ENCODE results near the gene METTL22.

The METTL22 gene

DNA sequence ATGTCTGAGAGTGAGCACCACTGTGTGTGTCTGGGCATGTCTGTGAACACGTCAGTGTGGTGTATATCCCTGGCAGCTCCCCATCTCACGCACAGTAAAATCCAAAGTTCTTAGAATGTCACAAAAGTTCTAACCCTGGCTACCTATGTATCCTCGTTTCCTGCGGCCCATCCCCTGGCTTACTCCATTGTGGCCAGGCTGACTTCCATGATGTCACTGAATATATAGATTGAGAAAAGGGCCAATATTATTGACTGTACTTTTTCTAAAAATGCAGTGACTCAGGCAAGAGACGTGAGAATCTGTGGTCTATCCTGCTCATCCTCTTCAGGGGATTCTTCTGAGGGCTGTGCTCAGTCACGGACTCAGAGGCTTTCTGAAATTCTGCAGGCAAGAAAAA is 963 bp upstream of the METTL22 start:
- Mint-ChIP-seq H3K4me3 (peak overlapping the region; percentile 98), H3K27ac (no peak overlapping the region), H3K9me3 (no peaks in the 10 kb centered on the region), H3K4me1 (peaks cover 18% of the 10 kb centered on the region), H3K27me3 (peaks cover 18% of the 10 kb centered on the region)
- ATAC-seq = no peak
- no peak for DNase-seq

DNA sequence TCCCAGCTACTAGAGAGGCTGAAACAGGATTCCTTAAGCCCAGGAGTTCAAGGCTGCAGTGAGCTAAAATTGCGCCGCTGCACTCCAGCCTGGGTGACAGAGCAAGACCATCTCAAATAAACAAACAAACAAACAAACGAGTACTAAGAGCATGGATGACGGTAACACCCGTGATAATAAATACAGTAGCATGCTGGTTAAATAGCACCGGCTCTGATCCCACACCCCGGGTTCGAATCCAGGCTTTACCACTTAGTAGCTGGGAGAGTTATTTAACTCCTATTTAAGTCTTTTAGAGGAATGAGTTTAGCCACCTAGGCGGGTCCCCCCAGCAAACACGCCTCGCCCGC is 301 bp upstream of the METTL22 start:
- H3K4me1 Mint-ChIP-seq = peaks cover 18% of the 10 kb centered on the region

DNA sequence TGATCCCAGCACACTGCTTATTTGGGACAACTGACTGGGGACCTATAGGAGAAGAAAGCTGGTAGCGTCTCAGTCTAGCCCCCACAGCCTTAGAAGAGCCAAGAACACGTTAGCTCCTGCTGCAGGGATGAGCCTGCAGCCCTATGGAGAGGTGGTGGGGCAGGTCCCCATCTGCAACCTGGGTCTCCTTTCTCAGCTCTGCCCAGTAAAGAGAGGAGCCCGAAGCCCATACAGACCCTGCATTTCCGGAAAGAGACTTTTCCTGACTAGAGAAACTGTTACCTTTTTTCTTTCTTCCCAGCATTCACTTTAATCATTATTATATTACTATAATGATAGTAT is 788 bp downstream of the METTL22 start:
- DNase-seq = no peak
- Mint-ChIP-seq H3K4me1 (peaks cover 25% of the 10 kb centered on the region), H3K9me3 (no peaks in the 10 kb centered on the region), H3K27ac (peak overlapping the region; percentile 97 to 99), H3K4me3 (peak overlapping the region; percentile 98), H3K27me3 (peaks cover 18% of the 10 kb centered on the region)
- ATAC-seq = peak; percentile 14

More for the DNA sequence above, 301 bp upstream of the METTL22 start:
- no peaks in the 10 kb centered on the region for H3K9me3 Mint-ChIP-seq
- H3K4me3 Mint-ChIP-seq = peak overlapping the region; percentile 98
- DNase-seq (no peak), ATAC-seq (peak; percentile 52)
- peaks cover 18% of the 10 kb centered on the region for H3K27me3 Mint-ChIP-seq
- H3K27ac Mint-ChIP-seq = peak overlapping the region; percentile 97 to 99

DNA sequence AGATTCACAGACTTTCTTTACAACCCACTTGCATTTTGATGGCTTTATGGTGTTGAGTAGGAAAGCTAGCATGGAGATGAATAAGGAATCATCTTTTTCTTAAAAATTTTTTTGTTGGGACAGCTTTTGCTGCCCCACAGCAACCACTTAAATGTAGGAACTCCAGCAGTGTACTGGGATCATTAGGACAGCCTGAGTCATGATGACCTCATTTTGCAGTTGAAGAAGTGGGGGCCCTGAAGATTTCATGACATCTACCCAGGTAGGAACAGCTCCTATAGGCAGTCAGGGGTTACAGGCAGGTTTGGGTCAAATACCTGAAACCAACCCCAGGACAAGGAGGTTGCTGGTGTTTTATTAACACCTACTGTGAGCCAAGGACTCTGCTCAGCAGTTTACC is 2.1 kb downstream of the METTL22 start:
- Mint-ChIP-seq H3K27ac (peak overlapping the region in 1 of 2 donors; percentile 67), H3K4me1 (peaks cover 25% of the 10 kb centered on the region), H3K9me3 (no peaks in the 10 kb centered on the region), H3K4me3 (no peak overlapping the region), H3K27me3 (peaks cover 12% of the 10 kb centered on the region)
- DNase-seq (no peak), ATAC-seq (no peak)

DNA sequence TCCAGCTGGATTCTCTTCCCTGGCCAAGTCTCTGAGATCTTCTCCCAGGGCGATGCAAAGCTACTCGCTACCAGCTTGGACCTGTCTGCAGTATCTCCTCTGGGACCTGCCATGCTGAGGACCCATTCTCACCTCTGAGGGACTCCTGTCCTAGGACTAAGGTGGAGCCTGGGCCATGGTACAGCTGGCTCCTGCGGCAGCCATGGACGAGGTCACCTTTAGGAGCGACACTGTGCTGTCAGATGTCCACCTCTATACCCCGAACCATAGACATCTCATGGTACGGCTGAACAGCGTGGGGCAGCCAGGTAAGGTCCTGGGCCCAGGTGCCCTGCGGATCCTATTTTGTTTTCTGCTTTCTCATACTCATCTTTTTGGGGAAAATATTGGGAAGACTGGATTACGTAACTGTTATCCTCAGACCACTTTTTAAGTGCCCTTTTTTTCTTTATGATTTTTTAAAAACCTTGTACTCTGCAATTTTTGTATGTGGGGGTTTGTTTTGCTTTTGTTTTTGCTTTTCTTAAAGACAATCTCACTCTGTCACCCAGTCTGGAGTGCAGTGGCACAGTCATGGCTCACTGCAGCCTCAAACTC is 4.1 kb downstream of the METTL22 start:
- H3K4me3 Mint-ChIP-seq = no peak overlapping the region
- no peak for DNase-seq
- H3K9me3 Mint-ChIP-seq = no peaks in the 10 kb centered on the region
- ATAC-seq = no peak
- peaks cover 25% of the 10 kb centered on the region for H3K4me1 Mint-ChIP-seq
- no peak overlapping the region for H3K27ac Mint-ChIP-seq
- H3K27me3 Mint-ChIP-seq = no peaks in the 10 kb centered on the region

DNA sequence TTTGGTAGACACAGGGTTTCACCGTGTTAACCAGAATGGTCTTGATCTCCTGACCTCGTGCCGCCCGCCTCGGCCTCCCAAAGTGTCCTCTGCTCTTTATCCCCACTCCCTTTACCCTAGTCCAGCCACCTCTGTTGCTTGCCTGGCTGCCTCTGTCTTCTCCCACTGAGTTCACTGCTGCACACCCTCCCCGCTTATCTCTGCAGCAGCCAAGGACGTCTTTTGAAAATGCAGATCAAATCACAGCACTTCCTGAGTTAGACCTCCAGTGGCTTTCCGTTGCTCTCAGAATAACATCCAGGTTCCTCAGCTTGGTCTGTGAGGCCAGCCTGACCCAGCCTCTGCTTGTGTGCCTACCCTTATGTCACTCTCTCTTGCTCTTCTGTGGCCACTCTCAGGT is 5.4 kb downstream of the METTL22 start:
- no peak overlapping the region for H3K4me3 Mint-ChIP-seq
- H3K27me3 Mint-ChIP-seq = no peaks in the 10 kb centered on the region
- ATAC-seq (no peak), DNase-seq (no peak)
- peaks cover 25% of the 10 kb centered on the region for H3K4me1 Mint-ChIP-seq
- H3K27ac Mint-ChIP-seq = peak overlapping the region in 1 of 2 donors; percentile 41
- no peaks in the 10 kb centered on the region for H3K9me3 Mint-ChIP-seq

DNA sequence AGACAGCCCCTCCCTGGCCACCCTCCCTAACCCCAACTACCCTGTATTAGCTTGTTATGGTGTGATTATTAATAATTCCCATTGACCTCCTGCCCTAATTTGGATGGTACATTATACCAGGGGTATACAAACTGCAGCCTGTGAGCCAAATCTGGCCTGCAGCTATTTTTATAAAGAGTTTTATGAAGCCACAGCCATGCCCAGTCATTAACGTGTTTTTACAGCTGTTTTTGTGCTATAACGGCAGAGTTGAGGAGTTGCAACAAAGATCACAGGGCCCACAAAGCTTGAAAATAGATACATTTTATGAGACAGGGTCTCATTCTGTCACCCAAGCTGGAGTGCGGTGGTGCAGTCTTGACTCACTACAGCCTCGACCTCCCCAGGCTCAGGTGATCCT is 6.0 kb downstream of the METTL22 start:
- Mint-ChIP-seq H3K4me1 (peaks cover 25% of the 10 kb centered on the region), H3K4me3 (no peak overlapping the region), H3K27ac (peak overlapping the region in 1 of 2 donors; percentile 52), H3K9me3 (no peaks in the 10 kb centered on the region), H3K27me3 (no peaks in the 10 kb centered on the region)
- ATAC-seq (no peak), DNase-seq (no peak)

DNA sequence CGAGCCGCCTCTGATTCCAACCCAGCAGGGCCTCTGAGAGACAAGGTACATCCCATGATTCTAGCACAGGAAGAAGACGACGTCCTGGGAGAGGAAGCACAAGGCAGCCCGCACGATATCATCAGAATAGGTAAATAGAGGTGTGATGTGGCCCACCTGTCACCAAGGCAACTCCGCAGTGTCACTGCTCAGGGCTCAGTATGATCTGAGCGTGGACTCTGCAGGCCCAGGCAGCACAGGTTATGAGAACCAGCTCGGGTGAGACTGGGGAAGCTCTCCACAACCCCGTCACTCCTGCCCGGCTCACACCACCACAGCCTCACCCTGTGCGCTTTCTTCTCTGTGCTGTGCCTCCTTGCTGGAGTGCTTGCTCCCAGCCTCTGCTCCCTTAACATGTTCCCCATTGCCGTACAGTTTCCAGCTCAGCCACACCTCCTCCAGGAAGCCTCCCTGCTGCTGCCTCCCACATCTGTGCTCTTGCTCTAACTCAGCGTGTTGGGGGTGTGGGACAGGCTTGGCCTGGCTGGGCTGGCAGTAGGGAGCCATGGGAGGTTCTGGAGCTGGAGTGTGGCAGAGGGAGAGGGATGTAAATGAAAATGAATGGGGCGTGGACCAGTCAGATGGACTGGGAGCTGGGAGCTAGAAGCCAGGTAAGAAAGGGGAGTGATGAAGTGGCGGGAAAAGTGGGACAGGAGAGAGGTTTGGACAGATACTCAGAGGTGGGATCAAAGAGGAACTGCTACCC is 7.7 kb downstream of the METTL22 start:
- no peaks in the 10 kb centered on the region for H3K27me3 Mint-ChIP-seq
- DNase-seq (no peak), ATAC-seq (no peak)
- H3K27ac Mint-ChIP-seq = peak overlapping the region; percentile 79 to 84
- H3K9me3 Mint-ChIP-seq = no peaks in the 10 kb centered on the region
- H3K4me1 Mint-ChIP-seq = peaks cover 17% of the 10 kb centered on the region
- H3K4me3 Mint-ChIP-seq = no peak overlapping the region

DNA sequence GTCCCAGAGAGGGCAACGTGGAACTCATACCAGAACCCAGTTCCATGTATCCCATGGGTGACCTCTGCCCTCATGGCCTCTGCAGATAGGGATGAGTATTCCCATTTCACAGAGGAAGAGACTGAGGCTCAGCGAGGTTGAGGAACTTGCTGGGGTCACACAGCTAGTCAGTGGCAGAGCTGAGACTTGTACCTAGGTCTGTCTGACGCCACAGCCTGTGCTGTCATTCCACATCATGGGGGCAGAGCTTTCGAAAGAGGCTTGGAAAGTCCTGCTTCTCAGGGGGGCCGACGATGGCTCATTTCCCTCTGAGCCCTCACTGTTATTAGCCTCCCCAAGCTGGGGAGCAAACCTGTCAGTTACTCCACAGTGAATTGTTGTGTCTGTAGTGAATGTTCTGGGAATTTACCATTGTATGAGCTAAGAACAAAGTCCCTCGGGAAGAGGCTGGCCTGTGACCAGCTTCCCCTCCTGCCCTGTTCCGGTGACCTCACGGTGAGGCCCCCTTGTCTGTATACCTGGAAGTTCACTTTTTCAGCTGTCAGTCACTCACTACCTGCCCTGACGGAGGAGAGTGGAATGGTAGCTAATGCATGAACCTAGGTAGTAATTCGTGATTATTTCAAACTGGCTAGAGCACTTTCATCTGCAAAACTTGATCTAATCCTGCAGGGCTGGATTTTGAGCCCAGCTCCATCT is 8.9 kb downstream of the METTL22 start:
- no peaks in the 10 kb centered on the region for H3K9me3 Mint-ChIP-seq

DNA sequence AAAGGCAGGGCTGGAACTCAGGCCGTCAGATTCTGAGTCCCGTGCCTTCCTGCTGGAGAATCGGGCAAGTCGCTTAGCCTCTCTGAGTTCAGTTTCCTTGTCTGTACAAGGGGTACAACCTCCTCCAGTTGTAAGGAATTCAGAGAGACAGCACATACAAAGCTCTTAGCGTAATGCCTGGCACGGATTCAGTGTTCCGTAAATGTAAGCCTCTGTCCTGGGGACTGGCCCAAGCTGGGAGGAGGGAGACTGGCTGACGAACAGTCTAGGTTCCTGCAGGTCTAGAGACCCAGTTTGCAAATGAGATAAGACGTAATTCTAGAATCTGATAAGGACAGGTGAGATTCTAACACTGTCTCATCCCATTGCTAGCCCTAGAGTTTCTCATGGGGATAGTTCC is 9.9 kb downstream of the METTL22 start:
- no peaks in the 10 kb centered on the region for H3K27me3 Mint-ChIP-seq
- DNase-seq = no peak
- H3K4me3 Mint-ChIP-seq = no peak overlapping the region
- H3K4me1 Mint-ChIP-seq = peaks cover 8% of the 10 kb centered on the region
- no peak for ATAC-seq
- no peak overlapping the region for H3K27ac Mint-ChIP-seq
- H3K9me3 Mint-ChIP-seq = no peaks in the 10 kb centered on the region

More for the DNA sequence above, 8.9 kb downstream of the METTL22 start:
- Mint-ChIP-seq H3K27me3 (no peaks in the 10 kb centered on the region), H3K4me1 (peaks cover 7% of the 10 kb centered on the region), H3K4me3 (no peak overlapping the region), H3K27ac (no peak overlapping the region)
- ATAC-seq = no peak
- no peak for DNase-seq

DNA sequence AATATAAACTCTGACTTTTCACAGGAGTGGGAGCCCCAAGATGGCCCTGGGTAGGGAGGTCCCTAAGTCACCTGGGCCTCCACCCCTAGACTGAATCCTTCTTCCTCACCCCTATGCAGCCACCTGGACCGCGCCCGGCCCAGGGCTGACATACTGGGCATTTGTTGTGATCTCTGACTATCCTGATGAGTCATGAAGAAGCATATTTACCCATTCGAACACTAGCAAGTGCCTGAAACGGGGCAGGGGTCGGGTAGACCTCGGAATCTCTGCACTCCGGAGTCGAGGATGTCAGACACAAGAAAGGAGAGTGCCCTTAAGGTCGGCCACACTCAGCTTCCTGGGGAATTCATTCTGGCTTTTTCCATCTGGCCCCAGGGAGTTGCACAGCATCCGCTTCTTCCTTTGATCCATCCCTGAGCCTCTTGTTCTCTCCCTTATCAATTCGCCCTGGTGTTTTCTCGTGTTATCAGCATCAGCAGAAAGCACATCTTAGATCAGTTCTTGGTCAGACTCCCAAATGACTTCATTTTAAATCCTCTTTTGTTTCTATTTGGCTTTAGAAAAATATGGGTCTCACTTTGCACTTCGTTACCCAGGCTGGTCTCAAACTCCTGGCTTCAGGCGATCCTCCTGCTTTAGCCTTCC is 10.4 kb downstream of the METTL22 start:
- Mint-ChIP-seq H3K27ac (no peak overlapping the region), H3K27me3 (no peaks in the 10 kb centered on the region), H3K4me1 (peaks cover 9% of the 10 kb centered on the region), H3K4me3 (no peak overlapping the region), H3K9me3 (no peaks in the 10 kb centered on the region)
- no peak for DNase-seq
- ATAC-seq = no peak

DNA sequence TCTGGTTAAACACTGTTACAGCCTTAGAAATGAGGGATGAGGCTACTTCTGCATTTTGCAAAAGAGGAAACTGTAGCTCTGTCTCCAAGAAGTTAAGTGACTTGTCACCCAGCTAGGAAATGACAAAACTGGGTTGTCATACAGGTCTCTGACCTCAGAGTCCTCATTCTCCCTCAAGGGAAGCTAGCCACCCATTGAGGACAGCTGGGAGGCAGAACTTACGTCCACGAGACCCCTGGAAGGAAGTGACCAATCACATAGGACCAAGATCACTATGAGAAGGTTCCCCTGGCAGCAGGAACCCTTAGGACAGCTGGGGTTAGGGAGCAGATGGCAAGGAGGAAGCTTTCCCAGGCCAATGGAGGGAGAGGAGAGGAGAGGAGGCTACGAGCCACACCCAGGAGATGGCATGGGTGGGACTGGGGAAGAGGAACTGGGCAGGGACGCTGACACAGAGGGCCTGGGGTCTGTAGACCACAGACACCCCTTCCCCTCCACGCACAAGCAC is 11.2 kb downstream of the METTL22 start:
- DNase-seq = no peak
- Mint-ChIP-seq H3K27me3 (no peaks in the 10 kb centered on the region), H3K4me3 (no peak overlapping the region), H3K27ac (peak overlapping the region; percentile 22 to 68), H3K4me1 (peaks cover 5% of the 10 kb centered on the region), H3K9me3 (no peaks in the 10 kb centered on the region)
- ATAC-seq = no peak

DNA sequence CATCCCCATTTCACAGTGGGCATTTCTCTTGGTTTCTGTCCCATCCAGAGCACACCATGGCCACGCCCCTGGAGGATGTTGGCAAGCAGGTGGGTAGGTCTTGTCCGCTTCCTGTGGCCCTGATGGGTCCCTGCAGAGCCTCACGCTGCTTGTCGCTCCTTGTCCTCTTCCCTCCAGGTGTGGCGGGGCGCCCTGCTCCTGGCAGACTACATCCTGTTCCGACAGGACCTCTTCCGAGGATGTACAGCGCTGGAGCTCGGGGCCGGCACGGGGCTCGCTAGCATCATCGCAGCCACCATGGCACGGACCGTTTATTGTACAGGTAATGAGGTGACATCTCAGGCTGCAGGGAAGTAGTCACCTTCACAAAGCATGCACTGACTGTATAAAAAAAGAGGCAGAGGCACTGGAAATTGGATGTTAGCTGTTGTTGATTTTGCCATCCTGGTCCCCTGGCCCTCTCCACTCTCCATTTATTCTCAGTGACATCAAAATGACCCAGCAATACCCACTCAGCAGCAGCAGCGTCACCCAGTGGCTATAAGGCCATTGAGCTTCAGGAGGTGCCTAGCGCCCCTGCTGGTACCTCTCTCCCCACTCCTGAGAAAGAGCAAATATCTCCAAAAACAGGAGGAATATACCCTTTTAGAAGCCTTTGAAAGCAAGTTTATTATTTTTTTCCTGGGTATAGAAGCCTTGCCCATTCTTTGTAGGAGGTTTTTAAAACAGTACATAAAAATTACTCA is 13.7 kb downstream of the METTL22 start:
- H3K4me1 Mint-ChIP-seq = peaks cover 5% of the 10 kb centered on the region
- H3K27me3 Mint-ChIP-seq = no peaks in the 10 kb centered on the region
- no peaks in the 10 kb centered on the region for H3K9me3 Mint-ChIP-seq
- no peak for ATAC-seq
- no peak overlapping the region for H3K27ac Mint-ChIP-seq
- no peak for DNase-seq
- no peak overlapping the region for H3K4me3 Mint-ChIP-seq

DNA sequence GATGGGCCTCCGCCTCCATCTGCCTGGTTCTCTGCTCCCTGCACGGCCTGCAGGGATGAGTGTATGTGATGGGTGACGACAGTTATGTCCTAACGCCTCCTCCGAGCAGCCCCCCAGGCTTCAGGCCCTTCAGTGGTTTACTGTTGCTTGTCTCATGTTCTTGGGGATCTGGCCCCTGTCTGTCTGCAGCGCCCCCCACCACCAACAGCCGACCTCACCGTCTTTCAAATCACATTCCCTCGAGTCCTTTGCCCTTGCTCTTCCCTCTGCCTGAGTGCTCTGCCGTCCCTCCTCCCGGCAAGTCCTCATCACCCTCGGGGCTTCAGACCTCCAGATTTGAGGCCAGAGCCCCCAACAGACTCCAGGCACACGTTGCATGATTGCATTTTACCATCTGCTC is 18.2 kb downstream of the METTL22 start:
- H3K27me3 Mint-ChIP-seq = no peaks in the 10 kb centered on the region
- no peak for ATAC-seq
- H3K9me3 Mint-ChIP-seq = no peaks in the 10 kb centered on the region
- peak overlapping the region in 1 of 2 donors; percentile 89 for H3K27ac Mint-ChIP-seq
- peaks cover 15% of the 10 kb centered on the region for H3K4me1 Mint-ChIP-seq
- H3K4me3 Mint-ChIP-seq = no peak overlapping the region
- DNase-seq = no peak

DNA sequence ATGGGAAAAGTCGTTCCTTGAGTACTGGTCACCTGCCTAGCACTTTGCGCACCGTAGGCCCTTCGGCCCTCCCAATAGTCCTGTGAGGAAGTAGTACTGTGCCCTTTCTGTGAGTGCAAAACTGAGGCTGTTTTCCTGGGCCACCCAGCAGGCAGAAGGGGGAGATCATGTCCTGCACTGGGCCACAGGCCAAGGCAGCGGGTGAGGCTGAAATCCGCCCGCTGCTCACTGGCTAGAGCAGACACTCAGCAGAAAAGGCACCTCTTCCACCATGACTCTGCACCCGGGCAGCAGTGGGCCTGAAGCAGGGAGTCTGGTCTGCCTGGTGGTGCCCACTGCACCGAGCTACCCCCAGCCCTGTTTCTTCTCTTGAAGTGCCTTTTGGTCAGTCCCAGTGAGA is 20.2 kb downstream of the METTL22 start:
- ATAC-seq = no peak
- no peak overlapping the region for H3K4me3 Mint-ChIP-seq
- H3K27me3 Mint-ChIP-seq = no peaks in the 10 kb centered on the region
- H3K4me1 Mint-ChIP-seq = peaks cover 16% of the 10 kb centered on the region
- H3K27ac Mint-ChIP-seq = peak overlapping the region in 1 of 2 donors; percentile 83
- no peak for DNase-seq
- no peaks in the 10 kb centered on the region for H3K9me3 Mint-ChIP-seq

All from stimulated activated naive CD8-positive, alpha-beta T cell treated with anti-CD3 and anti-CD28 coated beads, Interleukin-15, amount 100 ng/mL, for 72 hours (primary cell).